NCI-H446 treated with DMSO at 0.1 percent for 48 hours (cell line): ENCODE data around the gene KSR1.
A peak's percentile ranks its signal among the peaks of the same experiment; 100 is the strongest.
"Not testable (repeated sequence)": the region's sequence is repeated elsewhere in the genome, so short reads cannot be mapped to it uniquely, and the experiment has no call there.

Experiments
- DNase-seq: peaks from one replicate; lab custom pipeline; 2025; lab: John Stamatoyannopoulos, UW

Gene KSR1

DNA sequence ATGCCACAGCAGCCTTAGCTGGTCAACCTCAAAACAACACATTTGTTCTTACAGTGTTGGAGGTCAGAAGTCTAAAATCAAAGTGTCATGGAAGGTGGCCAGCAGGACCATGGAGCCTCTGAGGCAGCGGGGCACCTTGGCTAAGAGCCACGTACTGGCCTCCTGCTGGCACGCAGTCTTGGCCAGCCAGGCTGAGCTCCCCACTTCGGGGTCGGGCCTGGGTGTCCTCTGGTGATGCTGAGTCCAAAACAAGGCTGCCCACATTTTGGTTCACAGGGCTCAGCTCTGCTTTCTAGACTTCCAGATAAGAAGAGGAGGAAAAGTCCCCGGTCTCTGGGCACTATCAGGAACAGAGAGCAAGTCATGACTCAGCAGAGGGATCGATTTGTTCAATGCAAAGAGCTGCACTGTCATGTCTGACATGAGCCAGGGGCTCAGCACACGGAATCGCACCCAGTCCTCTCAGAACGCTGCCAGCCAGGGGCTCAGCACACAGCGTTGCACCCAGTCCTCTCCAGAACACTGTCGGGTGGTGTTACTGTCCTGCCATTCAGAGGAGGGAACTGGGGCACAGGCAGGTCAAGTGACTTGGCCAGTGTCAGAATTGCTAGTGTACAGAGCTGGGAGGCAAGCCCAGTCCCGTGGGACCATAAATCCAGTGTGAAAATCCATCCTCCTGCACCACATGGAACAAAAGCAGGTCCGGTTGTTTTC lies 177.2 kb downstream of the KSR1 start:
- no peak for DNase-seq

DNA sequence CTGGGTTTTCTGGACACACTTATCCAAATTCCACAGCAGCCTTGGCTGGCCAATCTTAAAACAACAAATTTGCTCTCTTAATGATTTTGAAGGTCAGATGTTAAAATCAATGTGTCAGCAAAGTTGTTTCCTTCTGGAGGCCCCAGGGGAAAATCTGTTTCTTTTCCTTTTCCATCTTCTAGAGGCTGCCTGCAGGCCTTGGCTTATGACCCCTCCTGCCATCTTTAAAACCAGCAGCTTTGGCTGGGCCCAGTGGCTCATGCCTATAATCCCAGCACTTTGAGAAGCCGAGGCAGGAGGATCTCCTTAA lies 177.7 kb downstream of the KSR1 start:
- no peak for DNase-seq

DNA sequence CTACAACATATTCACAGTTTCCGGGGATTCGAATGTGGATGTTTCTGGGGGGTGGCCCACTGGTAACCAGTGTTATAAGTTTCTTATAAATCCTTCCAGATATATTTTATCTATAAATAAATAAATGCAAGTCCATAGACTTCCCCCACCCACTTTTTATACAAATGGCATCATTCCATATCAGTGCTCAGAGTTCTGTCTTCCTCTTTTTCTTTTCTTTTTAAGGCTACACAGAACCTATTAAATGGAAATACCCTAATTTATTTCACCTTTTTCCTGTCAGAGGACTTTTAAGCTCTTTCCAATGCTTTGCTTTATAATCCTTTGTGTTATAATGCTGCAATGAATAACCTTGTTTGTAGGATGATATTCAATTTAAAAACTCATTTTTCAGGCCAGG lies 178.5 kb downstream of the KSR1 start:
- DNase-seq, result no peak

DNA sequence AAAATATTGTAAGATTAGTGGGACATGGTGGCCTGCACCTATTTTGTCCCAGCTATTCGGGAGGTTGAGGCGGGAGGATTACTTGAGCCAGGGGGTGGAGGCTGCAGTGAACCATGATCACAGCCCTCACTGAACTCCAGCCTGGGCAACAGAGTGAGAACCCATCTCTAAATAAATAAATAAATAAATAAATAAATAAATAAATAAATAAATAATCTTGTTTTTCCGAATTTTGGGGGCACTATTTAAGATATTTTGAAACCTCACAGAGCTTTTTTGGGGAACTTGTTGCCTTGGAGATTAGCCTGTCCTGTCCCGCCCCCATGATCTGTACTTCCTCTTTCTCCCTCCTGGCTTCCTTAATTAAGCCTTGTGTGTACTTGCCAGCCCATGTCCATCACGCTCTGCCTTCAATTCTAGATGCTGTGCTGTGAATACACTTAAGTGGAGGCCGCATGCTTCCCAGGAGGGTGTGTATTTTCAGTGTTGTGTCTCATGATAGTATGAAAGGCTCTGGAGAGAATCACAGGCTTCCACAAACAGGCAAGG lies 179.1 kb downstream of the KSR1 start:
- DNase-seq, result no peak

DNA sequence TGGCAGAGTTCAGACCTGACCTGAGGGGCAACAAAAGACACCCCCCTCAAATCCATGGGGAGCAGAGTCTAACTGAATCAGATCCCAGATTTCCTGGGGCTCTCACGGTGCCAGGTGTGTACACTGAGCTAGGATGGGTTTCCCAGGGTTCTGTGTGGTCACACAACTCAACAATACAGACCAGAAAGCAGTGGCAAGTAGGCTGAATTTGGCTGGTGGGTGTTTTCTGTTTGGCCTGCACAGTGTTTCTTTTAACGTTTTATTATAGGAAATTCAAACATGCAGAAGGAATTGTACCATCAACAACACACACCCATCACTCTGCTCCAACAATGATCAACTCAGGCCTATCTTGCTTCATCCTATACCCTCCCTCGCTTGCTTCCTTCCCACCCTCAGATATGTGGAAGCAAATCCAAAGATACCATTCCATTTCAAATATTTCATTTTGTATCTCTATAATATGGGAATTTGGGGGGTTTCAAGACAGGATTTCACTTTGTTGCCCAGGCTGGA lies 179.8 kb downstream of the KSR1 start:
- DNase-seq, result not testable (repeated sequence)

DNA sequence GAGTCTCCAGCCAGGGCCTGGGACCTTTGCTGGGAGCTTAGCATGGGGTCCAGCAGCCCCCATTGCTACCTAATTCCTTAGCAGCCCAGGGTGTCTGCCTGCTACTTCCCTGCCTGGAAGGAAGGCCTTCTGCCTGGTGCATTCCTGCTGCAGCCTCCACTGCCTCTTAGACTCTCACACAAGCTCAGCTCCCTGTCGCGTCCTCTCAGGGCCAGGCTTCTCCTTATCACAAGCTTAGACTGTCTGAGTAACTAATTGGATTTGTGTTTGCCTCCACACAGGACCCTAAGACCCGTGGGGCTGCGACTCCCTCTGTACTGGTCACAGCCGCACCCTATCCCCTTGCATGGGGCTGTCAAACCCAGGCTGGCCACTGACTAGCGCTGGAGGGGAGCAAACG lies 181.6 kb downstream of the KSR1 start:
- DNase-seq, result not testable (repeated sequence)

DNA sequence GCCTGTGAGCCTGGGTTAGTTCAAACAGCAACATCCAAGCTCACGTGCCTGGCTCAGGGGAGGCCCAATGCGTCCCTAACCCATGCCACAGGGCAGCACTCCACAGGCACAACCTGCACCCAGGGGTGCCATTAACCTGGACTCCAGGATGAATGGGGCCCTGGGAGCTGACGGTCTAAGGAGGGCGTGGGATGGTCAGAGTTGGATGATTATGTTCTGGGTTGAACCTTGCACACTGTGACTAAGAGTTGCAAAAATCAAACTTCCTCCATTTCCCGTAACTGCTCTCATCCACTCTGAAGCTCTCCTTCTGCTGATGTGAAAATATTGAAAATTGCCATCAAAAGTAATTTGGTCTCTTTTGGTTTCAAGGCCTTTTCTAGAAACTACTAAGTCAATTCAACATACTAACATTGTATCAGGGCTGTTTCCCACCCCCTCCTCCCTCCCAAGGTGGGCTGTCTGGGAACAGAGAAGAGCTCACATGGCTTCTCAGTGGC lies 182.2 kb downstream of the KSR1 start:
- DNase-seq, result not testable (repeated sequence)

DNA sequence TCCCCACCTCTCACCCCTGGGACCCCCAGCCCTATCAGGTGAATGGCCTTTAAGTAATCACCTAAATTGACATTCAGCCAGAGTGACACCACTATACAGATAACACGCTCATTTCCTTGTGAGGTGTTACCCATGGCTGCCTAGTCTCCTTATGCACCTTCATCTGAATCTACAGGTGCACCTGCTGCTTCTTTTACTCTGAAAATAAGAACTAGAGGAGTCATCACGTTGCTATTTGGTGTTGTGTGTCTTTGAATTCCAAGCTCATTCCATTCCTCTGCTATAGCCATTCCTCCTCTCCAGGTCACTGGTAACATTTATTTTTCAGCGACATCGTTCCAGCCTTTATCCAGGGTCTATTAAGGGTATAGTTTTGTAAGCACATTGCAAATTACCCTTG lies 184.5 kb downstream of the KSR1 start:
- no peak for DNase-seq

DNA sequence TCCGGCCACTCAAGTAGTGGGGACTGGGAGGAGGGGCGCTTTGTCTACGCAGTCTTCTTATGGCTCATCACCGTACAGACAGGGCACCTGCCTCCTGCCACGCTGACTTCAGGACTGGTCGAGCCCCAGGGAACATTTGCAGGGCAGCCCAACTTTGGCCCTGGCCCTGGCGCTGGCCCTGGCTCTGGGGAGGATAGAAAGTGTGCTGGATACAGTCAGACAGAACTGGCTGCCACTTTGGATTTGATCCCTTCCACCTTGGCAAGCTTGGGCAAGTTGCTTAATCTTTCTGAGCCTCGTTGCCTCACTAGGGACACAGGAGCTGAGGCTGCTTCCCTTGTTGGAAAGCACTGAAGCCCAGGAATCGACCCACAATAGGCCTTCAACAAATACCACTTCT lies 188.3 kb downstream of the KSR1 start:
- DNase-seq, result no peak

DNA sequence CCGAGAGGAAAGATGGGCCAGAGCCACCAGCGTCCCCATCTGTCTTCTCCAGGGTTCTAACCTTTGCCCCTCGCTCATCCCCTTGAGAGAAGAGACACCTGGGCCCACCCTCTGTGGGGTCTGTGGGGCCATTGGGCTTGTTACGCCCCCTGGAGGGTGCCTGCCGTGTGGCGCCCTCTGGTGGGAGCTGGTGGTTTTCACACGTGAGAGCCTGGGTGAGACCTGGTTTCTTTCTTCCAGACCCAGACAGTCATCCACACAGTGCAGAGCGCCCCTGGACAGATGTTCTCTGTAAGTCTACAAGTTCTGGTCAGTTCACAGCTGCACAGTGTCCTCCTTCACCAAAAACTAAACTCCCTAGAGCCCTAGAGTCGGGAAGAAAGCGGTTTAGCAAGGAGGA lies 189.4 kb downstream of the KSR1 start:
- not testable (repeated sequence) for DNase-seq

DNA sequence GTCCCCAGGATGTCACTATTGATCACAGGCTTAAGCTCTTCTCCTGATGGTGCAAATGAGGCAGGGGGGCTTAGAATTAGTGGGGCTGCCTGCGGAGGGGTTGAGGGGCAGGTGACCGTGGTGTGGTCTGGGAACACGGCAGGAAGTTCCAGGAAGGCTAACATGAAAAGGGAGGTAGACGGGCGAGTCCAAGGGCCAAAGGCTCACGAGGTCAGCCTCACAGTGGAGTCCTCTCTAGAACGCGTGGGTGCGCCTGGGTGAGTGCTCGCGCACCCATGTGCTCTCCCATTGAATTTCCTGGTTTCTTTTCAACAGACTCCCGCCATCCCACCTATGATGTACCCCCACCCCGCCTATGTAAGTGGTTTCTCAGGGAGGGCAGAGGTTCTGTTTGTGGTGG lies 190.0 kb downstream of the KSR1 start:
- no peak for DNase-seq

DNA sequence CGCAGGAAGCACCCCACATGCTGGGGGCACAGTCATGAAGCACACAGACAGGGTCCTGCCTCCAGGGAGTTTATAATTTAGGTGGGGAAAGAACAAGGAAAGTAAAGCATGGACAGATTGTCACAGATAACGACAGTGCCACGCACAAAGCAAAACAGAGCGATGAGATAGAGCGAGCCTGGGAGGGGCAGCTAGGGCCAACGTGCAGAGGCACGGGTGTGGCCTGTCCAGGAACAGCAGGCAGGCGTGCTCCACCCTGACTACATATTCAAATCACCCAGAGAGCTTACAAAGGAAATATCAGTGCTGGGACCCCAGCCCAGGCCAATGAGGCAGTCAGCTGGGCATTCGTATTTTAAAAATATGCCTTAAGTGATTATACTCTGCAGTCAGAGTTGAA lies 191.5 kb downstream of the KSR1 start:
- DNase-seq, result no peak

DNA sequence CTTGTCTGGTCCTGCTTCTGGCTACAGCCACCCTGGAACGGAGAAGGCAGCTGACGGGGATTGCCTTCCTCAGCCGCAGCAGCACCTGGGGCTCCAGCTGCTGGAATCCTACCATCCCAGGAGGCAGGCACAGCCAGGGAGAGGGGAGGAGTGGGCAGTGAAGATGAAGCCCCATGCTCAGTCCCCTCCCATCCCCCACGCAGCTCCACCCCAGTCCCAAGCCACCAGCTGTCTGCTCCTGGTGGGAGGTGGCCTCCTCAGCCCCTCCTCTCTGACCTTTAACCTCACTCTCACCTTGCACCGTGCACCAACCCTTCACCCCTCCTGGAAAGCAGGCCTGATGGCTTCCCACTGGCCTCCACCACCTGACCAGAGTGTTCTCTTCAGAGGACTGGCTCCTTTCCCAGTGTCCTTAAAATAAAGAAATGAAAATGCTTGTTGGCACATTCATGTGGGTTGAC lies 192.9 kb downstream of the KSR1 start:
- DNase-seq, result not testable (repeated sequence)

DNA sequence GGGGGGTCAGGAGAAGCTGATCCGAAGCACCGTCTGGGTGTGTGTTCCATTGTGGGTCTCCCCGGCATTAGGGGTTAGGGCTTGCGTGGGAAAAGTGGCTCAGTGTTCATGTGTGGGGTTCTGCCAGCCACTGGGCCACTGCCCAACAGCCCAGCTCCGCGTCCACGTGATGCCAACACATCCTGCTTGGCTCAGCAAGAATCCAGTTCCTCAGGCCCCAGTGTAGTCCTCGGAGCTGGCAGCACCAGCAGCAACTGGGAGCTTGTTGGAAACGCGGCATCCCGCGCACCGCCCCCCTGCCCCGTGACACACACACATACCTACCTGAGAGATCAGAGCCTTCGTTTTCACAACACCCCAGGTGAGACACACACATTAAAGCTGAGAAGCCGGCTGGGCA lies 193.7 kb downstream of the KSR1 start:
- DNase-seq, result no peak

DNA sequence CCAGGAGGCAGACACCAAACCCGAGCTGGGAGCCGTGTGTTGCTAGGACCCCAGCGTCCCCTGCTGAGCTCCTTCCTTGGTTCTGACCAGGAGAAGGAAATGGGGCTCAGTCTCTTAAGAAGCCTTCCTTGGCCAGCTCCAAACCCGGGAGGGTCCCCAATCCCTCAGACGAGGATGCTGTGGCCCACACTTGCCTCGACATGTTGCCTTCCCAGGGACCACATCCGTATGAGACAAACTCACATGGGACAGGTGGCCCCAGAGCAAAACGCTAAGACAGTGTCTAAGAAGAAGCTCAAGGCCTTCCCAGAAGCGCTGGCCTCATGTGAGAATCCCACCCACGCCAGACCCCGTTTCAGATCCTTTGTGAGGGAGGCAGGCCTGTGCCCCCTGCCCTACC lies 194.6 kb downstream of the KSR1 start:
- no peak for DNase-seq

DNA sequence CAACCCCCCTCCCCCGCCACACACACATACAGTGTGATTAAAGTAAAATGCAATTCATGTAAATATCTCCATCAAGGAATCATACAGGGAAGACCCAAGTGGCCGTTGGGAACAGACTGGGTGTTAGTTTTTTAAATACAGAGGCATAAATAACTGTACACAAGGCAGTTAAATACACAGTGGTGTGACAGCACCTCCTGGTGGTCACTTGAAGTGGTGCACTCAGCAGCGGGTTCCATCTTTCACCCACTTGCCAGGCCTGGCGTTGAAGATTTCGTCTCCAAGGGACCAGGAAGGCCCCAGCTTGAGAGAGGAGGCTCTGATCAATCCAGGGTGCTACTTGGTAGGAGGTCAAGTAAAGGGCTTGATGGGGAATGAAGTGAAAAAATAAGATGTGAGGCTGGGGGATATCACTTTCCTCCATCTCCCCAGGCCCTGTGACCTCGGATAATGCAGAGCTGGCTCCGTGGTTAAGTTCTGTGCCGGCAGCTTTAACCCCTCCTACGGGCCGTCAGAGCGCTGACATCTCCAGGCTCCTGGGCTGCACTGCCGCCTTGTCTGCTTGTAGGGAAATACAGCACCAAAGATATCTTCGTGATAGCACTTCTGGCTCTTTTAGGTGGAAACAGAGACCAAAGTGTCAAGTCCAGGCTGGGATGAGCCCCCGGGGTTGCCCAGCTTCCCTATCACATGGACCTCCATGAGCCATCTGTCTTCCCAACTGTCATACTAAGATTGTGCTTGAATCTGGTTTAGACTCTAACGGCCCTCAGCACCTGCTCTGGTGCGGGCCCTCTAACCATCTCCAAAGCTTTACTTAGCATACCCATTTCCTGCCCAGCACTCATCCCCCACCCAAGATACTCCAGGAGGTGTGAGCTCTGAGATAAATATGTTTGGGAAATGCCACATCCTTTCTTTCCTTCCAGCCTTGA lies 195.4 kb downstream of the KSR1 start:
- no peak for DNase-seq

DNA sequence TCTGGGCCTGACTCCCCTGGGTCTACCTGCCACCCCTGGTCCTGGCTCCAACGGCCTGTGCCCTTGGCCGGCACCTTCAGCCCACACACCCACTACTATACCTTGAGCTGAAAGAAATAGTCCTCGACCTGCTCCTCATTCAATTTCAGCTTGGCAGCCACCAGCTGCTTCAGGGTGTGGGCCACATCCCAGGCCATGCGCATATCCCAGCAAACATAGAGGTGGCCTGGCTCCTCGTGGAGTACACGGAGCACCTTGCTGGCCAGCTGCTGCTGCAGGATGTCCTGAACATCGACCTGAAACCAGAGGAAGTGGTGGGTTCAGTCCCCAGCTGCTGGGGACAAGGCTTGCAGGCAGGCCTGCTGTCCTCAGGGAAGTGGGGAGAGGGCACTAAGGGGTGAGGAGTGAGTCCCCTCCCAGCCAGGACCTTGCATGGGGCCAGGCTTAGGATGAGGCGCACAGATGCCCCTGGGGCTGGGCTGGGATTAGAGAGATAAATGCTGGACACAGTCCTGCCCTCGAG lies 197.3 kb downstream of the KSR1 start:
- DNase-seq, result not testable (repeated sequence)

DNA sequence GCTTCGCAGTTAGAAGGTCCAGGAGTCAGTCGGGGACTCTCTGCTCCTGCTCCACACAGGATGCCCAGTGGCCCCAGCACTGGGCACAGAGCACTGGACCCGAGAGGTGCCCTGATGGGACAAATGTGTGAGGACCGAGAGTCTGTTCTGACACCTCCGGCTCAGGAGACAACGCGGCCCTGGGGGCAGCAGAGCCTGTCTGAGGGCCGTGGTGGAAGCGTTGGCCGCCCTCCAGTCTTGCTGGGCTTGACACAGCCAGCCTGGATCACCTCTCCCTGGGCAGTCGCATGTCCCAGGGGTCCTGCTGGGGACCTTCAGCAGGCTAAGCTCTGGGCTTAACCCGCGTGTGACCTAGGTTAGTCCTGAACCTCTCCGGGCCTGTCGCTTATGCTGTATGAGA lies 197.9 kb downstream of the KSR1 start:
- DNase-seq, result no peak

DNA sequence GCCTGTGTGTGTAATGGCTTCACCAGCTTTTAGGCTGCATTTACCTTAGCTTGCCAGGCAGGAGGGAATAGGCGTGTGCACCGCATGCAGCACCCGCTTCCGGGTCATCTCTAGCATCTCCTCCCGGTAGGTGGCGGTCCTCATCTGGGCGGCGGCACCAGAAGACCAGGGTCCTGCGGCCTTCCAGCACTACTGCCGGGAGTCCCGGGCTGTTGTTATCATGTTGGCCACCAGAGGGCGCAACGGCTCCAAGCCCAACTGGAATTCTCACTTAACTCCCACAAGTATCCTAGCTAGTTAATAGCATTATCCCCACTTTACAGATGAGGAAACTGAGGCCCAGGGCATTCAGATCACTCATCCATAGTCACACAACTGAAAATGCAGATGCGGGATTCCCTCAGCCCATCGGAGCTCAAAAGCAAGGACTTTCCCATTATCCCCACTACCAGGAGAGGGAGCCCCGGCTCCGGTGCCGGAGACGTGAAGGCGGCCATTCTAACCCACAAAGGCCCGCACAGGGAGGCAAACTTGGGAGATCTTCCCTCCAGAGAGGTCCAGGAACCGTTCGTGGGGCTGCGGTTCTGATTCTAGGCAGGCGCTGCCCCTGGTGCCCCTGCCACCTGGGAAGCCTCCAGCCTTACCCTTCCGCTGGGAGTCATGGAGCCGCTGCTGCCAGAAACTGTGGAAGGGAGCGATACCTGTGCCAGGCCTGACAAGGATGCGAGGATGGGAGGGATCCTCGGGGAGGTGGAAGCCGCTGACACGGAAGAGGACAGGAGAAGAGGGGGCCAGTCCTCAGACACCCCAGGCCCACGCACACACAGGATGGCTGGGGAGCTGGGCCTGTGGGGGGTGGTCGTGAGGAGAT lies 198.6 kb downstream of the KSR1 start:
- DNase-seq, result peak; percentile 10

DNA sequence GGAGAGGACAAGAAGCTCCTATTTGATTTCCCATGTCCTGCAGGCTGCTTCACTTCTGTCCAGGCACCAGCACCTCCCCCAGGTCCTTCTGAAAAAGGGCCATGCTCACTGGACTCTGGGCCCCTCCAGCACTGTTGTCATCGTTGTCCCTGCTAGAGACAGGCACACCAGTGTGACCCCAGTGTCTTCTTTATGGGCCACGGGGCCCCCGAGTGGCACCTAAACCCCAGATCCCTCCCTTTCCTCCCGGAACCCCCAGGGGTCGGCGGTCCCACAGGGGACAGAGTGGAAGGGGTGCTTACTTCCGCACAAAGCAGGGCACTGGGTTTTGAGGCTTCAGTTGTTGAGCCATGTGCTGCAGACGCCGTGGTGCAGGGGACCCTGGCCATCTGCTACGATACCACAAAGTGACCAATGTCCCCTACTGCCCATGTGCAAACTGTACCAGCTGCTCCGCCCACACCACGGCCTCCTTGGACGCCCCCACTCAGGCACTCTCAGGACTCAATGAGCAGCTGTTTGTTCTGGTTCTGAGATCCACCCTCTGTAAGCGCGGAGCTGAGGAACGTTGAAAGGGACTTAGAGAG lies 199.4 kb downstream of the KSR1 start:
- not testable (repeated sequence) for DNase-seq

DNA sequence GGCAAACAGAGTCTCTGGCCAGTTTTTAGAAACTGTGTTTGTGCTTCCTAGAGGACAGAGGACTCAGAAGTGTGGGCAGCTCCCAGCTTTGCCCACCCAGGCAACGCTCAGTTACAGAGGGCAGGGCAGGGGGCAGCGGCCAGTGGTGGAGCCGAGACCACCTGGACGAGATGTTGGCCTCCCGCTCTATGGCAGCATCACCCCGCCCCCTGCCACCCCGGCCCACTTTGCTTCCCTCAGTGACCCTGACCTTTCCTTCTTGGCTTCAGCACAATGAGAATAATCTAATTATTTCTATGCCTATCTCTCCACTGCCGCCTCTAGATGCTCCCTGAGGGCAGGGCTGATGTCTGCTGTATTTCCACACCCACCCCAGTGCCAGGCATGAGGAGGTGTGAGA lies 200.4 kb downstream of the KSR1 start:
- DNase-seq, result not testable (repeated sequence)
